SU-DHL-6 (cell line): Measurements from ENCODE around the gene SUOX.

Experiments used
- H2AFZ ChIP-seq: fragments of 200-600 bp; sonication (generic); 2 replicates; pipeline ENCODE4 v1.6.1; 2014; ENCODE audit warnings: low read depth, mild to moderate bottlenecking, moderate library complexity, mixed read lengths, antibody characterized with exemption, low read length; ENCODE audit not compliant: severe bottlenecking
- H3F3A ChIP-seq: fragments of 200-600 bp; shearing (Covaris generic); 2 replicates; pipeline ENCODE4 v1.6.0; 2016; ENCODE audit warnings: antibody characterized with exemption, mild to moderate bottlenecking; ENCODE audit not compliant: insufficient read depth
- H3K27ac ChIP-seq: fragments of 200-600 bp; sonication (generic); 2 replicates; pipeline ENCODE4 v1.5.1; 2016; ENCODE audit warnings: low read depth, mild to moderate bottlenecking, low read length, moderate library complexity, mixed read lengths
- H3K27me3 ChIP-seq: fragments of 200-600 bp; sonication (generic), shearing (Covaris generic); 2 replicates; pipeline ENCODE4 v1.6.0; 2014; ENCODE audit warnings: mild to moderate bottlenecking, low read length
- H3K36me3 ChIP-seq: fragments of 200-600 bp; sonication (generic); 2 replicates; pipeline ENCODE4 v1.6.1; 2014; ENCODE audit warnings: mild to moderate bottlenecking, low read length, mixed read lengths
- H3K4me2 ChIP-seq: fragments of 300-600, 200-600 bp; shearing (Covaris generic), sonication (generic); 2 replicates; pipeline ENCODE4 v1.6.0; 2014; ENCODE audit warnings: low read length, low read depth, mild to moderate bottlenecking; ENCODE audit not compliant: poor library complexity, severe bottlenecking
- H3K4me3 ChIP-seq: fragments of 200-600 bp; sonication (generic); 2 replicates; pipeline ENCODE4 v1.5.1; 2014; ENCODE audit warnings: antibody characterized with exemption, low read length, mild to moderate bottlenecking, mixed read lengths; ENCODE audit not compliant: insufficient read depth, poor library complexity, severe bottlenecking
- H3K79me2 ChIP-seq: fragments of 200-600 bp; sonication (generic); 2 replicates; pipeline ENCODE4 v1.6.1; 2014; ENCODE audit warnings: mild to moderate bottlenecking, low read length, moderate library complexity; ENCODE audit not compliant: insufficient read depth
- H3K9ac ChIP-seq: fragments of 200-600 bp; sonication (generic); 2 replicates; pipeline ENCODE4 v1.7.0; 2014; ENCODE audit warnings: mild to moderate bottlenecking, low read length
- H3K9me2 ChIP-seq: fragments of 200-600 bp; sonication (generic); replicated peaks from 2 replicates; pipeline ENCODE4 v1.6.1; 2014; ENCODE audit warnings: low read length; ENCODE audit not compliant: insufficient read depth
- H3K9me3 ChIP-seq: fragments of 200-600 bp; sonication (generic); 2 replicates; pipeline ENCODE4 v1.6.1; 2014; ENCODE audit warnings: low read length, mixed read lengths; ENCODE audit not compliant: insufficient read depth
- H4K20me1 ChIP-seq: fragments of 200-600 bp; sonication (generic); 2 replicates; pipeline ENCODE4 v1.6.1; 2014; ENCODE audit warnings: low read depth, mild to moderate bottlenecking, antibody characterized with exemption, low read length, moderate library complexity, mixed read lengths
- EZH2phosphoT487 ChIP-seq: fragments of 200-600 bp; sonication (generic), shearing (Covaris generic); conservative IDR thresholded peaks from 2 replicates; pipeline ENCODE4 v1.6.1; 2018; ENCODE audit warnings: mild to moderate bottlenecking, antibody characterized with exemption, low read length, moderate library complexity, mixed read lengths
- TF ChIP-seq, protein P1 (sequence below): fragments of 200-600 bp; sonication (generic); IDR thresholded peaks from one replicate; pipeline ENCODE4 v1.5.1; 2017; ENCODE audit warnings: antibody characterized with exemption, mild to moderate bottlenecking, low read length, moderate library complexity; ENCODE audit not compliant: insufficient read depth, poor library complexity, severe bottlenecking

The SUOX gene

DNA sequence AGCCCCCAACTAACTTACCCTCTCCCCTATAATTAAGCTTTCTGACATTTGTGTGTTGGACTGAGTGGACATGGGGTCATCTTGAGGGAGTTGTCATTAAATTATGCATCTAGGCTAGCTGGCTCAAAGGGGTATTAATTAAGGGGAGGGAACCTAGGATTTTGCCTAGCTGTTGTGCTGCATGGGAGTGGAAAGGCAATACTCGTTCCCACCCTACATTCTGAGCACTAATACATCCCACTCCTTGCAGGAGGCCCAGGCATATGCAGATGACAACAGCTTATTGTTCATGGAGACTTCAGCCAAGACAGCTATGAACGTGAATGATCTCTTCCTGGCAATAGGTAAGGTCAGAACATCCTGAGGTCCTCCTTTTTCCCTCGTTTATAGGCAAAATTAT is 6.0 kb upstream of the SUOX start:
- TF ChIP-seq EZH2phosphoT487 = no peak
- TF ChIP-seq, protein P1, sequence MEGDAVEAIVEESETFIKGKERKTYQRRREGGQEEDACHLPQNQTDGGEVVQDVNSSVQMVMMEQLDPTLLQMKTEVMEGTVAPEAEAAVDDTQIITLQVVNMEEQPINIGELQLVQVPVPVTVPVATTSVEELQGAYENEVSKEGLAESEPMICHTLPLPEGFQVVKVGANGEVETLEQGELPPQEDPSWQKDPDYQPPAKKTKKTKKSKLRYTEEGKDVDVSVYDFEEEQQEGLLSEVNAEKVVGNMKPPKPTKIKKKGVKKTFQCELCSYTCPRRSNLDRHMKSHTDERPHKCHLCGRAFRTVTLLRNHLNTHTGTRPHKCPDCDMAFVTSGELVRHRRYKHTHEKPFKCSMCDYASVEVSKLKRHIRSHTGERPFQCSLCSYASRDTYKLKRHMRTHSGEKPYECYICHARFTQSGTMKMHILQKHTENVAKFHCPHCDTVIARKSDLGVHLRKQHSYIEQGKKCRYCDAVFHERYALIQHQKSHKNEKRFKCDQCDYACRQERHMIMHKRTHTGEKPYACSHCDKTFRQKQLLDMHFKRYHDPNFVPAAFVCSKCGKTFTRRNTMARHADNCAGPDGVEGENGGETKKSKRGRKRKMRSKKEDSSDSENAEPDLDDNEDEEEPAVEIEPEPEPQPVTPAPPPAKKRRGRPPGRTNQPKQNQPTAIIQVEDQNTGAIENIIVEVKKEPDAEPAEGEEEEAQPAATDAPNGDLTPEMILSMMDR = no peak
- H3K27ac ChIP-seq = no peak overlapping the region
- H3K36me3 ChIP-seq = 0 out of 2 replicates have a peak, but pooled peaks cover 3% of the 10 kb centered on the region

DNA sequence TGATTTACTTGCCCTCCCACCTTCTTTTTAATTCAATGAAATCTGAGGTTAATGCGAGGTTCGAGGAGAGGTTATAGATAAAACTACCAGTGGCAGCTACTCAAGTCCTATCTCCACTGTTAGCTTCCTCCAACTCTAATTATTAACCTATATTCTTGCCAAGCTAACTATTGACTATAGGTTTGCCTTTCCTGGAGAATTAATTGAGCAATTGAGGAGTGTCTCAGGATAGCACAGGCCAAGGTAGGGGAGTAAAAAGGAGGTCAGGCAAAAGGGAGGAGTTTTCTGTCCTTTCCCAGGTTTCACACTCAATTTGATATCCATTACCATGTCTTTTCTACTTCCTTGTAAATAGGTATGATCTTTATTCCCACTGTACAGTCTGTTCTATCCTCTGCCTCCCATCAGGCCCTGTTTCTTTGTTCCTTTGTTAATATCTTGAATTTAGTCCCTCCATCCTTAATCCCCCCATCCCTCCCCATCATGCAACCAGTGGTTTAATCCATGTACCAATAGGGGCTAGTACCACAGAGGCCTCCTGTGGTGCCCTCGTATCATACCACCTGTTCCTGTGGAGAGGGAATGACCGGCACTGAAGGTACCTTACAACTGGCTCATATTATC is 3.7 kb upstream of the SUOX start:
- no peak for TF ChIP-seq EZH2phosphoT487
- TF ChIP-seq, protein P1 = no peak
- no peak overlapping the region for H3K27ac ChIP-seq
- H4K20me1 ChIP-seq = no peaks in the 10 kb centered on the region
- 0 out of 2 replicates have a peak, but pooled peaks cover 3% of the 10 kb centered on the region for H3K36me3 ChIP-seq
- no peak overlapping the region for H3K4me2 ChIP-seq
- no peak overlapping the region for H2AFZ ChIP-seq
- H3K9me3 ChIP-seq = no peaks in the 10 kb centered on the region
- no peak overlapping the region for H3K4me3 ChIP-seq
- no peak overlapping the region for H3K9ac ChIP-seq
- H3K79me2 ChIP-seq = no peaks in the 10 kb centered on the region
- no peaks in the 10 kb centered on the region for H3K27me3 ChIP-seq
- no peaks in the 10 kb centered on the region for H3K9me2 ChIP-seq
- H3F3A ChIP-seq = peaks cover 9% of the 10 kb centered on the region; the same call in 1 of the 2 replicates

More for the DNA sequence above, 6.0 kb upstream of the SUOX start:
- Histone ChIP-seq H3K79me2 (no peaks in the 10 kb centered on the region), H3K4me3 (no peak overlapping the region), H2AFZ (no peak overlapping the region), H3K9me2 (no peaks in the 10 kb centered on the region), H3K27me3 (no peaks in the 10 kb centered on the region), H4K20me1 (no peaks in the 10 kb centered on the region), H3K4me2 (no peak overlapping the region), H3K9ac (no peak overlapping the region), H3K9me3 (no peaks in the 10 kb centered on the region), H3F3A (peaks cover 9% of the 10 kb centered on the region; the same call in 1 of the 2 replicates)

DNA sequence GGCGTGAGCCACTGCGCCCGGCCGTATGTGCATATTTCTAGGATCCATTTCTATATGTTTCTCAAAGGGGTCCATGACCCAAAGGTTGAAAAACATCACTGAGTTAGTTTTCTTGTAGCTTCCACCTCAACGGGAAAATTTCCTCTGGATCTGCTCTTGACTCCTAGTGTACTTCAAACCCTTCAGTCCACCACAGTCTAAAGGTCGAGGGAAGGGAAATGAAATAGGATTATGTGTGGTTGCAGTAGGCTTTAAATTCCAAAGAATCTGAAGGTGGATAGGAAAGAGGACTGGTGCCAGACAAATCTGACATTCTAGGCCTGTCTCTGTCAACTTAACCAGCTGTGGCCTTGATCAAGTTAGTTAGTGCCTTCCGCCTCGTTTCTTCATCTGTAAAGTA is 1.7 kb upstream of the SUOX start:
- Histone ChIP-seq H3K27me3 (no peaks in the 10 kb centered on the region), H2AFZ (no peak overlapping the region), H3K9ac (no peak overlapping the region), H3K9me2 (no peaks in the 10 kb centered on the region), H3K36me3 (0 out of 2 replicates have a peak, but pooled peaks cover 3% of the 10 kb centered on the region), H3F3A (peaks cover 9% of the 10 kb centered on the region; the same call in 1 of the 2 replicates), H4K20me1 (no peaks in the 10 kb centered on the region), H3K79me2 (no peaks in the 10 kb centered on the region), H3K27ac (no peak overlapping the region), H3K4me2 (no peak overlapping the region), H3K4me3 (no peak overlapping the region), H3K9me3 (no peaks in the 10 kb centered on the region)
- TF ChIP-seq EZH2phosphoT487 = no peak
- TF ChIP-seq, protein P1 = no peak
